Effector memory CD8-positive, alpha-beta T cell (primary cell): ENCODE data around the gene TDRD3.
"Not testable (repeated sequence)": the region's sequence is repeated elsewhere in the genome, so short reads cannot be mapped to it uniquely, and the experiment has no call there.

Experiments used
- ATAC-seq: fragments of 150-1000 bp; cut with Tn5 transposase; replicated peaks from 2 replicates; pipeline ENCODE4 v1.10.0; 2021; ENCODE audit warnings: mild to moderate bottlenecking, moderate library complexity
- DNase-seq, 3 experiments: peaks; one replicate each; pipeline ENCODE4 v3.0.0; 2021
- H3K27ac Mint-ChIP-seq, 2 donors: one replicate each; pipeline ENCODE4 v1.8.0; 2022; ENCODE audit warnings: mild to moderate bottlenecking in 2 of 2, mixed read lengths in 2 of 2, moderate library complexity in 2 of 2
- H3K27me3 Mint-ChIP-seq, 2 donors: one replicate each; pipeline ENCODE4 v1.8.0; 2022; ENCODE audit warnings: mixed read lengths in 2 of 2
- H3K36me3 Mint-ChIP-seq: one replicate; pipeline ENCODE4 v1.8.0; 2022; ENCODE audit warnings: mild to moderate bottlenecking, moderate library complexity, mixed read lengths; ENCODE audit not compliant: insufficient read depth
- H3K4me1 Mint-ChIP-seq, 2 donors: one replicate each; pipeline ENCODE4 v1.8.0; 2022; ENCODE audit warnings: low read depth in 2 of 2, mixed read lengths in 2 of 2
- H3K4me3 Mint-ChIP-seq, 2 donors: one replicate each; pipeline ENCODE4 v1.8.0; 2022; ENCODE audit warnings: mild to moderate bottlenecking in 2 of 2, mixed read lengths in 2 of 2, moderate library complexity in 2 of 2
- H3K9me3 Mint-ChIP-seq, 2 donors: one replicate each; pipeline ENCODE4 v1.8.0; 2022; ENCODE audit warnings: mixed read lengths in 2 of 2

Gene TDRD3

DNA sequence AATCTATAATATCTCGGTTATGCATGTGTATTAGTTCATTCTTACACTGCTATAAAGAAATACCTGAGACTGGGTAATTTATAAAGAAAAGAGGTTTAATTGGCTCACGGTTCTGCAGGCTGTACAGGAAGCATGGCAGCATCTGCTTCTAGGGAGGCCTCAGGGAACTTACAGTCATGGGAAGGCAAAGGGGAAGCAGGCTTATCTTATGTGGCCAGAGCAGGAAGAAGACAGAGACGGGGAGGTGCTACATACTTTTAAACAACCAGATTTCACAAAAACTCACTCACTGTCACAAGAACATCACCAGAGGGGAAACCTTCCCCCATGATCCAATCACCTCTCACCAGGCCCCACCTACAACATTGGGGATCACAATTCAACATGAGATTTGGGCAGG is 17.7 kb upstream of the TDRD3 start:
- H3K27me3 Mint-ChIP-seq = peaks cover 8 to 17% of the 10 kb centered on the region in 2 donors
- H3K9me3 Mint-ChIP-seq, H3K4me3 Mint-ChIP-seq, H3K27ac Mint-ChIP-seq, H3K4me1 Mint-ChIP-seq, DNase-seq, H3K36me3 Mint-ChIP-seq, ATAC-seq: not testable (repeated sequence)

DNA sequence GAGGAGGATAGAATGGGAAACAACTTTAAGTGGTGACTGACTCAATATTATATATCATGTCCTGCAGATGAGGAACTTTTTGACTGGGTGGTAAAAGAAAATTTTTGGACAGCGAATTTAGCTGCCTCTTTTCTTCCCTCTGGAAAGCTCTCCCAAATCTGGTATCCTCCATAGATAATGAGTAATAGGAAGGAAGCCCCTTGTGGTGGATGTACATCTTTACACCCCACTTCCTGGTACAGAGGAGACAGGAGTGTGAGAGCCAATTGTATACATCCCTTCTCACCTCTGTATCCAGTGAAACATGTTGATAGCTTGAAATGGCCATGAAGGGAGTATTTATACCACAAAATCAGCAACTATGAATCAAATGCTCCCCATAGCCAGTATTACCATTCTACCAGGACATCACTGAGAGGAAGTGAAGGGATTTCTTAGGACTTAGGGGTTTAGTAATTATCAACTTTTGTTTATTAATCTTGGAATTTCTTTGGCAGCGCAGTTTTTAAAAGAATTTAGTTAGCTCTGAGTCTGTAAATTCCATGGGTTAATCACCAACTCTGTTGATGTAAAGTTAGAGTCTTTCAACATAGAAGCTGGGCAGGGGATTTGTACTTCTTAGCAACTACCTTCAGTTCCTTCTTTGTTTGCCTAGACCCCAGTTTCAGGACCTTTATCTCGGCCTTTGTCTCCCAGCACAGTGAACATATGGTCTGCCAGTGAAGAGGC is 17.0 kb upstream of the TDRD3 start:
- no peak for DNase-seq
- Mint-ChIP-seq H3K27me3 (peaks cover 8 to 19% of the 10 kb centered on the region in 2 donors), H3K4me1 (no peaks in the 10 kb centered on the region), H3K36me3 (no peaks in the 10 kb centered on the region), H3K9me3 (no peaks in the 10 kb centered on the region), H3K4me3 (no peak overlapping the region), H3K27ac (no peak overlapping the region)
- ATAC-seq = no peak

DNA sequence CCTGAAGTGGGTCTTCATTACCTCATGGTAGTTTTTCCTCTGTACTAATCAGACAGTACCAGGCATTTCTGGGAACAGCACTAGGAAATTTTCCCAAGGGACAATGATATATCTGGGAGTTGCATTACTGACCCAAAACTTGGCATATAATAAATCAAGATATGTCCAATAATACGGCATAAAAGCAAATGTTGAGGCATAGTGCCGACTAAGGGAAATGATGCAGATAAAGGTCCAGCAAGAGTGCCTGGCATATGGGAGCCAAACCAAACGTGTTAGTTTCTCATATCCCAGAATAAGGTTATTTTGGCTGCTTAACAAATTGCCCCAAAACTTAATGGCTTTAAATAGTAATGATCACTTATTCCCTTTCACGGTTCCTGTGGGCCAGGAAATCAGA is 12.1 kb upstream of the TDRD3 start:
- DNase-seq (no peak), ATAC-seq (no peak)
- Mint-ChIP-seq H3K4me1 (no peaks in the 10 kb centered on the region), H3K27ac (no peak overlapping the region), H3K9me3 (no peaks in the 10 kb centered on the region), H3K27me3 (peaks cover 14 to 20% of the 10 kb centered on the region in 2 donors), H3K4me3 (no peak overlapping the region), H3K36me3 (no peaks in the 10 kb centered on the region)

DNA sequence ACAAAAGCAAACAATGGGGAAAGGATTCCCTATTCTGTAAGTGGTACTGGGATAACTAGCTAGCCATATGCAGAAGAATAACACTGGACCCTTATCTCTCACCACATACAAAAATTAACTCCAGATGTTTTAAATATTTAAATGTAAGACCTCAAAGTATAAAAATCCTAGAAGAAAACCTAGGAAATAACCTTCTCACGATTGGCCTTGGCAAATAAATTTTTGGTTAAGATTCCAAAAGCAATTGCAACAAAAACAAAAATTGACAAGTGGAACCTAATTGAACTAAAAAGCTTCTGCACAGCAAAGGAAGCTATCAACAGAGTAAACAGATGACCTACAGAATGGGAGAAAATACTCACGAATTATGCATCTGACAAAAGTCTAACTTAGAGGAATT is 10.8 kb upstream of the TDRD3 start:
- DNase-seq (no peak), ATAC-seq (no peak)
- Mint-ChIP-seq H3K9me3 (no peaks in the 10 kb centered on the region), H3K27me3 (peaks cover 14 to 20% of the 10 kb centered on the region in 2 donors), H3K4me1 (no peaks in the 10 kb centered on the region), H3K4me3 (no peak overlapping the region), H3K27ac (no peak overlapping the region), H3K36me3 (no peaks in the 10 kb centered on the region)

DNA sequence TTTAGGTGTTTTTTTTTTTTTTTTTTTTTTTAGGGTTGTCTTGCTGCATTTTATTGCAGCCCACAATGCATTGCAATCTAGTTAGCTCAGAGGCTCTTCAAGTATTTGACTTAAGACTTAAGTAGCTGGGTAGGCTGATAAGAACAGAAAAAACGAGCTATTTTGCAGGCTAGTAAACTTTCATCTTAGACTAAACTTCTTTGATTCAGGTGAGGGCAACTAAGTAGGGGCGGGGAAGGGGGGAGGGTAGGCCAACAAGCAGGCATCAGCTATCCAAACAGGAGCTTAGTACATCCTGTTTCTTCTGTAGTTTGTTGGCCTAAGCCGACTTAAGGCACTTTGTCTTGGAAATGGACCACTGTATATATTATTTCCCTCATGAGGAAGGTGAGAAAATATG is 4.9 kb upstream of the TDRD3 start:
- Mint-ChIP-seq H3K36me3 (peaks cover 13% of the 10 kb centered on the region), H3K27me3 (no peaks in the 10 kb centered on the region), H3K4me1 (peaks cover 5% of the 10 kb centered on the region in 2 donors), H3K4me3 (no peak overlapping the region), H3K27ac (no peak overlapping the region), H3K9me3 (no peaks in the 10 kb centered on the region)
- ATAC-seq (no peak), DNase-seq (no peak)

DNA sequence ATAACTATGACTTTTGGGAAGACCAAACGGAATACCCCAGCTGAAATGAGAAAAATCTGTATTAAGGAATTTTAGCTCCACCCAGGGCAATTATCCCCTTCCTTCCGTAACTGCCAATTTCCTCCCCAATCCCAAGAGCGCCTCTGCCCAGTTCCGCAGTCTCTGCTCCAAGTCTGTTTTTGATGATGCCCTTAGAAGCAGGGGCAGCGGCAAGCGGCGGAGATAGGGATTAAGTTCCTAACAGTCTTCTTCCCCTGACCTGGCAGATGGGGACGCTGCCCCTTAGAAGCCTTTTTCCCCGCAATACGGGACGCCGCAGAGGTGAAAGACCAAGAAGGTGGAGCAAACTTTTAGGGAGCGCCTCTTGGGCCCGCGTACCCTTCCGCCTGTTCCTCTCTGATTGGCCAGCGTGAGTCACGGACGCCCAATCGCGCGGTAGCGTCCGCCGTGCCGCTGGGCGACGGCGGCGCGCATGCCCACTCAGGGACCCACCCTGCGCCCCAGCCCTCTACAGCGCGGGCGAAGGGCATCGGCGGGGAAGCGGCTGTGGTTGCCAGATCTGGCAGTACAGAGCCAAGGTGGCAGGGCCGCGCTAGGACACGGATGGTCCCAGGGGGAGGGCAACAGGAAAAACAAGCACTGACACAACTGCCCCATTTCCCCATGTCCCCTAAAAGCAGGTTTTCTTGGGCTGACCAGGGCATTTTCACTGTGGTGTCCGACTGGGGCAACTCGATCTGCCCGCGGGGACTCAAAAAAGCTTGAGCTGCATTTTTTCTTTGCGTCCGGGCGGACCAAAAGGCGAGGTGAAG is 843 bp upstream of the TDRD3 start:
- Mint-ChIP-seq H3K4me1 (peaks cover 19 to 32% of the 10 kb centered on the region in 2 donors), H3K36me3 (peaks cover 19% of the 10 kb centered on the region), H3K4me3 (peak overlapping the region; percentile 92 to 93), H3K27ac (peak overlapping the region; percentile 93 to 96), H3K9me3 (no peaks in the 10 kb centered on the region), H3K27me3 (no peaks in the 10 kb centered on the region)
- DNase-seq (peak; percentile 77 to 82 (median 79)), ATAC-seq (peak; percentile 76)

DNA sequence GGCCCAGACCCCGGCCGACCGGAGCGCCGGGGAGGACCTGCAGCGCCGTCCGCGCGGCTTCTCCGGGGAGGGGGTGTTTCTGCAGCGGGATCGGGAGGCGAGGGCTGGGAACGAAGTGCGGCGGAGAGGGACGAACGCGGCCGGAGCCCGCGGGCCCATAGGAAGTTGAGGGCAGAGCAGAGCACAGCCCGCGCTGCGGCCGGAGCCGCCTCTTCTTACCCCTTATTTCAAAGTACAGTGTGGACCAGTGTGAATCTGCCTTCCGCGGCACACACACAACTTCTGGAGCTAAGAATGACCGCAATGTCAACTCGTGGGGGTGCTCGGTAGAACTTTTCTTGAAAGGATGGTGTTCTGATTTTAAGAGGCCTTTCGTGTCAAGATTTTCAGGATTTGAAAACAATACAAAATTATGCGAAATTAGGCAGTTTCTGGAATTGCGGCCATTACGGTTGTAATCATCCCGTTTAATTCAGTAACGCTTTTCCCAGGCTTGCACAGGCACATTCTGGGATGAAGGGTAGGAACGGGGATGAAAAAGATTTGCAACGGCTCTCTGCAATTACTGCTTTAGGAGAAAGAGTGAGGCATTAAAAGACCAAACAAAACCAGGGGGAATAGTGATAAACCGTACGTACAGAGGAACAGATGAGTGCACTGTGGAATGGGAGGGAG is 821 bp downstream of the TDRD3 start:
- no peaks in the 10 kb centered on the region for H3K9me3 Mint-ChIP-seq
- peak overlapping the region; percentile 93 to 96 for H3K27ac Mint-ChIP-seq
- DNase-seq (peak; percentile 21 to 38 (median 33)), ATAC-seq (peak; percentile 9)
- H3K4me1 Mint-ChIP-seq = peaks cover 19 to 32% of the 10 kb centered on the region in 2 donors
- peaks cover 19% of the 10 kb centered on the region for H3K36me3 Mint-ChIP-seq
- peak overlapping the region; percentile 92 to 93 for H3K4me3 Mint-ChIP-seq
- H3K27me3 Mint-ChIP-seq = no peaks in the 10 kb centered on the region

DNA sequence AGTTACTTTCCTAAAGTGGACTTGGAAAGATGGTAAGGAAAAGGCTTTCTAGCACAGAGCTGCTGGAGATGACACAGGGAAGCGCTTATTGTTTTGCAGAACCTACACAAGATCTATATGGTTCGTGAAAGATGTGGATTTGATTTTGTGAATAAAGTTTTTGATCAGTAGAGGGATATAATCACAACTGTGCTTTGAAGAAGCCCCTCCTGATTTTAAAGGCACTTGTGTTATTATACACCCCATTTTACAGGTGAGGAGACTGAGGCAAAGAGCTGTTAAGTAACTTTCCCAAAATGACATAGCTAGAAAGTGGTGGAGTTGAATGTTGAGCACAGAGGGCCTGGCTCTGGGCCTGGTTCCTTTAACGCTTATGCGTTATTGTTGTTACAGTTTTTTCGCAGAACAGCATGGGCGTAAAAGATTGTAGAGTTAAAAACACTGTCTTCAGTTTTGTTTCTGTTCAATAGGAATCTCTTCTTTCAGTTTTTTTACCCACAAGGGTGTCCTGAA is 1.4 kb downstream of the TDRD3 start:
- no peak for ATAC-seq
- peaks cover 19 to 35% of the 10 kb centered on the region in 2 donors for H3K4me1 Mint-ChIP-seq
- DNase-seq = no peak

DNA sequence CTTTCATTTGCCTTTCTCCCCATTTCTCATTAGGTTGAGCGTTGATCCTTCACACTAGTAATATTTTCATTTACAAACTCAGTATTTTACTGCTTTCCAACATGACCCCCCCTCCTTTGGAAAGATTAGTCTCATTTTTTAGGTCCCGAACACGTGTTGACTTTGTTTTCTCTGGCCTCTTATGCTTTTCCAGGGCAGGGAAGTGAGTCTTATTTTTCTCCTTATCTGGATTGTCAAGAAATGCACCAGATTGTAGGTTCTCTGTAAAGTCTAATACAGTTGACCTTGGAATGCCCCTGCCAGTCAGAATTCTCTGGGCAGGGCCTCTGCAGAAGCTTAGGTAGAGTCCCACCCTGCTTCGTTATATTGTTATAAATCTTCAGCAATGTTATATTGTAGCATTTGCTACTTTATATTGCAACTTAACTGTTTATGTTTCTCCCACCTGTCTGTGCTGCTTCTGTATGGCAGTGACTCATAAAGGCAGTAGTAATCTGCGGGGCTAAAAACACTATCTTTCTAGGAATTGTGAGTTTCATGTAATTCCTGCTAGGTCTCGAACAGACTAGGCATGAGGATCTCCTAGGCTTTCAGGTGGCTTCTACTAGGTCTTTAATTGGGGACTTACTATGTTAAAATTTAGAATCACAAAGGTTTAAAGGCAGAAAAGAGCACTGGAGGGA is 2.0 kb downstream of the TDRD3 start:
- H3K4me3 Mint-ChIP-seq = peak overlapping the region; percentile 92 to 93
- peak overlapping the region in 1 of 2 donors; percentile 96 for H3K27ac Mint-ChIP-seq
- H3K9me3 Mint-ChIP-seq = no peaks in the 10 kb centered on the region
- ATAC-seq (no peak), DNase-seq (no peak)
- peaks cover 19 to 36% of the 10 kb centered on the region in 2 donors for H3K4me1 Mint-ChIP-seq
- peaks cover 19% of the 10 kb centered on the region for H3K36me3 Mint-ChIP-seq
- H3K27me3 Mint-ChIP-seq = no peaks in the 10 kb centered on the region

More for the DNA sequence above, 1.4 kb downstream of the TDRD3 start:
- Mint-ChIP-seq H3K4me3 (peak overlapping the region; percentile 92 to 93), H3K36me3 (peaks cover 19% of the 10 kb centered on the region), H3K27me3 (no peaks in the 10 kb centered on the region), H3K27ac (peak overlapping the region; percentile 93 to 96), H3K9me3 (no peaks in the 10 kb centered on the region)

DNA sequence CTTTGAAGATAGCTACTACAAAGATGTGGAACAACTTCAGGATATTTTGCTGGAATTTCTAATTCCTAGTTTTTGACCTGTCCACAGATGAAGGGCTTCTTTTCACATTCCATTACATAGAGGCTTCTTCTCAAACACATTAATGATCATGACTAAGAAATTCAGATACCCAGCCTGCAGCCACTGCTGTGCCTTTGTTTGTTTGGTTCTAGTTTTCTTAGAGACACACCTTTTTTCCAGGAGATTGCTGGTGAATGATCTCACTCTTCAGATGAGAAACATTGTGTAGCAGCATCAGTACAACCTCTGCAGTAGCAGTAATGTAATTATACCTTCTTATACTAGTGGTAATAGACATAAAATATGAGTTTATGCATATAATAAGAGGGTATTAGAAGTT is 5.0 kb downstream of the TDRD3 start:
- peaks cover 7% of the 10 kb centered on the region for H3K36me3 Mint-ChIP-seq
- ATAC-seq (no peak), DNase-seq (no peak)
- H3K27me3 Mint-ChIP-seq = no peaks in the 10 kb centered on the region
- H3K9me3 Mint-ChIP-seq = no peaks in the 10 kb centered on the region
- no peak overlapping the region for H3K27ac Mint-ChIP-seq
- H3K4me3 Mint-ChIP-seq = no peak overlapping the region
- H3K4me1 Mint-ChIP-seq = peaks cover 24 to 47% of the 10 kb centered on the region in 2 donors

DNA sequence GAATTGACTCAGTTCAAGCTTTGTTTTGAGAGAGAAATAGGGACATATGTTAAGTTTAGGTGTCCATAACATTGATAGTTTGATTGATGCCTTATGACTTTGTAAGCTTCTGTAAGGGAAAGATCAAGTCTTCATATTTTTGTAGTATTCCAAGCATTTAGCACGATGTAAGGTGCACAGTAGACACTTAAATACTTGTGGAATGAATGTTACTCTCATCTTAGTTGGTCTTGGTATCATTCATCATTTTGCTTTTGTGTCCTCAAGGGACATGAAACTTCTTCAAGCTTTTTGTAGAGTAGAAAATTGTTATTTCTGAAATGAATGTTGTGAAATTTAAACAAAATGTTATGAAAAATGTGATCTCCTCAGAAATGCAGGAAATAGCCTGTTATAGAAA is 10.1 kb downstream of the TDRD3 start:
- no peak overlapping the region for H3K27ac Mint-ChIP-seq
- DNase-seq (no peak), ATAC-seq (no peak)
- H3K36me3 Mint-ChIP-seq = no peaks in the 10 kb centered on the region
- no peaks in the 10 kb centered on the region for H3K27me3 Mint-ChIP-seq
- H3K9me3 Mint-ChIP-seq = peaks cover 0 to 3% of the 10 kb centered on the region in 2 donors
- H3K4me3 Mint-ChIP-seq = no peak overlapping the region
- peaks cover 38 to 64% of the 10 kb centered on the region in 2 donors for H3K4me1 Mint-ChIP-seq

DNA sequence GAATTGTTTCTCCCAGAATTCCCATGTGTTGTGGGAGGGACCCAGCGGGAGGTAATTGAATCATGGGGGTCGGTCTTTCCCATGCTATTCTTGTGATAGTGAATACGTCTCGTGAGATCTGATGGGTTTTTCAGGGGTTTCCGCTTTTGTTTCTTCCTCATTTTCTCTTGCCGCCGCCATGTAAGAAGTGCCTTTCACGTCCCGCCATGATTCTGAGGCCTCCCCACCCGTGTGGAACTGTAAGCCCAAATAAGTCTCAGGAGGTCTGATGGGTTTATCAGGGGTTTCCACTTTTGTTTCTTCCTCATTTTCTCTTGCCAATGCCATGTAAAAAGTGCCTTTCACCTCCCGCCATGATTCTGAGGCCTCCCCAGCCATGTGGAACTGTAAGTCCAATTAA is 10.8 kb downstream of the TDRD3 start:
- H3K9me3 Mint-ChIP-seq, H3K27me3 Mint-ChIP-seq, H3K36me3 Mint-ChIP-seq, ATAC-seq, DNase-seq, H3K4me3 Mint-ChIP-seq, H3K27ac Mint-ChIP-seq: not testable (repeated sequence)
- peaks cover 38 to 68% of the 10 kb centered on the region in 2 donors for H3K4me1 Mint-ChIP-seq
